Trophoblast cell (in vitro differentiated cells and primary cell): ENCODE data around the gene FHIT.

ENCODE experiments used
- DNase-seq, 2 donors: peaks; one replicate each; pipeline ENCODE4 v3.0.0-alpha.2; 2016
- H2AFZ ChIP-seq: 2 replicates; pipeline ENCODE4 v1.6.1; 2013; ENCODE audit warnings: low read length, moderate library complexity, mild to moderate bottlenecking; ENCODE audit not compliant: insufficient read depth, poor library complexity
- H2AK5ac ChIP-seq: 2 replicates; pipeline ENCODE4 v1.6.1; 2013; ENCODE audit warnings: mild to moderate bottlenecking, low read length
- H2BK120ac ChIP-seq: 2 replicates; pipeline ENCODE4 v1.6.1; 2013; ENCODE audit warnings: low read length, mild to moderate bottlenecking, moderate library complexity; ENCODE audit not compliant: insufficient read depth, poor library complexity
- H2BK12ac ChIP-seq: 2 replicates; pipeline ENCODE4 v1.6.1; 2013; ENCODE audit warnings: mild to moderate bottlenecking, low read length, moderate library complexity
- H2BK5ac ChIP-seq: 2 replicates; pipeline ENCODE4 v1.6.1; 2013; ENCODE audit warnings: low read length, low read depth, moderate library complexity, mild to moderate bottlenecking; ENCODE audit not compliant: poor library complexity
- H3K14ac ChIP-seq: 2 replicates; pipeline ENCODE4 v1.6.1; 2013; ENCODE audit warnings: mild to moderate bottlenecking, low read length
- H3K18ac ChIP-seq: 2 replicates; pipeline ENCODE4 v1.6.1; 2013; ENCODE audit warnings: mild to moderate bottlenecking, low read length
- H3K23ac ChIP-seq: 2 replicates; pipeline ENCODE4 v1.6.1; 2013; ENCODE audit warnings: low read length
- H3K27ac ChIP-seq: 2 replicates; pipeline ENCODE4 v1.5.1; 2013; ENCODE audit warnings: low read depth, mild to moderate bottlenecking, inconsistent platforms, low read length, moderate library complexity
- H3K27me3 ChIP-seq: 2 replicates; pipeline ENCODE4 v1.6.1; 2013; ENCODE audit warnings: inconsistent platforms, mild to moderate bottlenecking, low read length, moderate library complexity; ENCODE audit not compliant: insufficient read depth
- H3K36me3 ChIP-seq, 2 experiments: 1 replicate in 1 of 2; 2 replicates in 1 of 2; pipeline ENCODE4 v1.6.1; 2013; ENCODE audit warnings: low read length in 2 of 2, mild to moderate bottlenecking in 2 of 2, moderate library complexity in 1 of 2; ENCODE audit not compliant: insufficient read depth in 2 of 2, control insufficient read depth in 1 of 2
- H3K4ac ChIP-seq: 2 replicates; pipeline ENCODE4 v1.6.1; 2013; ENCODE audit warnings: low read depth, mild to moderate bottlenecking, low read length, moderate library complexity
- H3K4me1 ChIP-seq, 2 experiments: 1 replicate in 1 of 2; 2 replicates in 1 of 2; pipeline ENCODE4 v1.6.1; 2013; ENCODE audit warnings: low read length in 2 of 2, mild to moderate bottlenecking in 2 of 2, moderate library complexity in 1 of 2; ENCODE audit not compliant: insufficient read depth in 2 of 2, control insufficient read depth in 1 of 2
- H3K4me2 ChIP-seq: 2 replicates; pipeline ENCODE4 v1.6.1; 2013; ENCODE audit warnings: inconsistent platforms, mild to moderate bottlenecking, low read length, moderate library complexity
- H3K4me3 ChIP-seq: 2 replicates; pipeline ENCODE4 v1.5.1; 2013; ENCODE audit warnings: mild to moderate bottlenecking, low read depth, low read length, inconsistent platforms
- H3K79me1 ChIP-seq: one replicate; pipeline ENCODE4 v1.6.1; 2013; ENCODE audit warnings: low read length
- H3K79me2 ChIP-seq: 2 replicates; pipeline ENCODE4 v1.6.1; 2013; ENCODE audit warnings: low read length, mild to moderate bottlenecking; ENCODE audit not compliant: control insufficient read depth, insufficient read depth, poor library complexity
- H3K9ac ChIP-seq: 2 replicates; pipeline ENCODE4 v1.6.1; 2013; ENCODE audit warnings: mild to moderate bottlenecking, low read length
- H3K9me3 ChIP-seq: 2 replicates; pipeline ENCODE4 v1.6.1; 2013; ENCODE audit warnings: low read depth, mild to moderate bottlenecking, control low read depth, inconsistent platforms, low read length; ENCODE audit not compliant: insufficient read depth
- H4K12ac ChIP-seq: 2 replicates; pipeline ENCODE4 v1.6.1; 2013; ENCODE audit warnings: low read depth, mild to moderate bottlenecking, low read length, moderate library complexity
- H4K8ac ChIP-seq: 2 replicates; pipeline ENCODE4 v1.6.1; 2013; ENCODE audit warnings: low read depth, mild to moderate bottlenecking, low read length, moderate library complexity
- H4K91ac ChIP-seq: one replicate; pipeline ENCODE4 v1.6.1; 2013; ENCODE audit warnings: low read depth, mild to moderate bottlenecking, low read length, moderate library complexity
- WGBS: extraction: QIAGEN DNeasy Blood & Tissue Kit; methylation state at CpG from one replicate; pipeline ENCODE4 v1.1.7; 2013; ENCODE audit warnings: missing lambda C conversion rate; ENCODE audit not compliant: insufficient read length, insufficient coverage; ENCODE audit errors: extremely low coverage; 5-methylcytosine and 5-hydroxymethylcytosine counted together

FHIT gene

GRCh38 chr3:60743631-60744164, 507.6 kb downstream of the FHIT start:
- H3K4me2 ChIP-seq = no peak overlapping the region
- H2BK120ac ChIP-seq = peak overlapping the region; percentile 84
- H3K4me1 ChIP-seq = peaks cover 9 to 11% of the 10 kb centered on the region in 2 experiments
- no peak overlapping the region for H2AK5ac ChIP-seq
- WGBS = no CpG with 5 or more reads among the region's 4 CpGs
- no peak for DNase-seq
- H2BK5ac ChIP-seq = peak overlapping the region; percentile 80
- peak overlapping the region; percentile 64 for H4K8ac ChIP-seq
- no peak overlapping the region for H3K9ac ChIP-seq
- no peak overlapping the region for H3K4me3 ChIP-seq
- no peaks in the 10 kb centered on the region for H3K36me3 ChIP-seq
- no peaks in the 10 kb centered on the region for H3K9me3 ChIP-seq
- peaks cover 7% of the 10 kb centered on the region for H3K79me1 ChIP-seq
- H4K91ac ChIP-seq = peak overlapping the region; percentile 41
- H3K79me2 ChIP-seq = peaks cover 2% of the 10 kb centered on the region
- peak overlapping the region; percentile 25 for H2AFZ ChIP-seq
- H3K14ac ChIP-seq = peak overlapping the region; percentile 62
- H3K27ac ChIP-seq = peak overlapping the region; percentile 50
- H3K18ac ChIP-seq = no peak overlapping the region
- H3K4ac ChIP-seq = peak overlapping the region; percentile 25
- no peak overlapping the region for H4K12ac ChIP-seq
- no peaks in the 10 kb centered on the region for H3K27me3 ChIP-seq
- H3K23ac ChIP-seq = no peak overlapping the region
- peak overlapping the region; percentile 62 for H2BK12ac ChIP-seq

GRCh38 chr3:60742606-60743145, 508.6 kb downstream of the FHIT start:
- H3K9ac ChIP-seq = no peak overlapping the region
- no peak overlapping the region for H2AFZ ChIP-seq
- H2BK12ac ChIP-seq = no peak overlapping the region
- H3K79me2 ChIP-seq = peaks cover 2% of the 10 kb centered on the region
- peak; percentile 76 to 88 for DNase-seq
- H3K27ac ChIP-seq = peak overlapping the region; percentile 3
- no peak overlapping the region for H3K4ac ChIP-seq
- no peak overlapping the region for H3K23ac ChIP-seq
- no peaks in the 10 kb centered on the region for H3K9me3 ChIP-seq
- H3K4me2 ChIP-seq = no peak overlapping the region
- H3K14ac ChIP-seq = no peak overlapping the region
- no peak overlapping the region for H2AK5ac ChIP-seq
- no peak overlapping the region for H4K91ac ChIP-seq
- no CpG with 5 or more reads among the region's 8 CpGs for WGBS
- no peak overlapping the region for H3K4me3 ChIP-seq
- no peak overlapping the region for H4K12ac ChIP-seq
- H3K36me3 ChIP-seq = no peaks in the 10 kb centered on the region
- no peak overlapping the region for H2BK120ac ChIP-seq
- H3K4me1 ChIP-seq = peaks cover 9 to 11% of the 10 kb centered on the region in 2 experiments
- H3K18ac ChIP-seq = no peak overlapping the region
- H2BK5ac ChIP-seq = no peak overlapping the region
- no peaks in the 10 kb centered on the region for H3K27me3 ChIP-seq
- H3K79me1 ChIP-seq = peaks cover 7% of the 10 kb centered on the region
- no peak overlapping the region for H4K8ac ChIP-seq

- no peak overlapping the region for H3K4ac ChIP-seq
- no CpG with 5 or more reads among the region's 8 CpGs for WGBS
- no peak overlapping the region for H4K91ac ChIP-seq
- no peak overlapping the region for H2AFZ ChIP-seq
- no peak overlapping the region for H2BK5ac ChIP-seq
- H3K4me1 ChIP-seq = peaks cover 0 to 5% of the 10 kb centered on the region in 2 experiments
- no peaks in the 10 kb centered on the region for H3K79me1 ChIP-seq
- no peak overlapping the region for H4K8ac ChIP-seq
- H3K23ac ChIP-seq = no peak overlapping the region
- H3K14ac ChIP-seq = no peak overlapping the region
- H3K9me3 ChIP-seq = no peaks in the 10 kb centered on the region
- H4K12ac ChIP-seq = no peak overlapping the region
- no peak overlapping the region for H3K9ac ChIP-seq
- no peak overlapping the region for H3K4me2 ChIP-seq
- no peak overlapping the region for H2BK12ac ChIP-seq
- no peaks in the 10 kb centered on the region for H3K36me3 ChIP-seq
- no peak overlapping the region for H2AK5ac ChIP-seq
- no peak for DNase-seq
- H3K4me3 ChIP-seq = no peak overlapping the region
- no peaks in the 10 kb centered on the region for H3K27me3 ChIP-seq
- no peaks in the 10 kb centered on the region for H3K79me2 ChIP-seq
- H3K27ac ChIP-seq = no peak overlapping the region
- H3K18ac ChIP-seq = no peak overlapping the region
- H2BK120ac ChIP-seq = no peak overlapping the region
Observed at GRCh38 chr3:60737633-60738399, 513.4 kb downstream of the FHIT start.

- Histone ChIP-seq H3K79me2 (no peaks in the 10 kb centered on the region), H3K9ac (no peak overlapping the region), H3K9me3 (no peaks in the 10 kb centered on the region), H4K91ac (no peak overlapping the region), H4K8ac (no peak overlapping the region), H4K12ac (no peak overlapping the region), H3K79me1 (no peaks in the 10 kb centered on the region), H2BK5ac (no peak overlapping the region), H2AFZ (no peak overlapping the region), H3K27ac (no peak overlapping the region), H3K4me1 (no peaks in the 10 kb centered on the region), H2BK120ac (no peak overlapping the region), H3K4me2 (no peak overlapping the region), H3K4ac (no peak overlapping the region), H3K14ac (no peak overlapping the region), H3K18ac (no peak overlapping the region), H3K36me3 (no peaks in the 10 kb centered on the region), H3K4me3 (no peak overlapping the region), H3K23ac (no peak overlapping the region), H3K27me3 (no peaks in the 10 kb centered on the region), H2AK5ac (no peak overlapping the region), H2BK12ac (no peak overlapping the region)
- WGBS = no CpG with 5 or more reads among the region's 9 CpGs
- DNase-seq = peak; percentile 51 to 65
Observed at GRCh38 chr3:60730371-60730770, 520.9 kb downstream of the FHIT start.
